Measurements from ENCODE around the gene PRKD3.

PRKD3 gene

DNA sequence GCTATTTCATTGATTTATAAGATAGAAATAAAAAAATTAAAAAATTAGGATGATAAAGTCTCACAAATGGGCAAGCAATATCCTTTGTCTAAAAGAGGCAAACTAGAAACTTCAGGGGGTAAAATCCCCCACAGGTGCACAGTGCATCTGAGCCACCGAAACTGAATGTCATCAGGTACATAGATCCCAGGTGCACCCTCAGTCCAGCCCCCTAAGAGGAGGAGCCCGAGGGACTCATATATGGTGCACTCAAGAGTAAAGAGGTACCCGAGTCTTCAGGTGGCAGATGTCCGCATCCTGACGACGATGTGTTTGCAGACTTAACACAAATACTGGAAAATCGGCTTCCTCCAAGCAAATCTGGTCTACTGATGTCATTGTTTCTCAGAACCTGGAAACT, 31.1 kb upstream of the PRKD3 start:
- ChIA-PET CTCF (no interaction called here), POLR2A (no interaction called here)
- WGBS (ENCODE audit: insufficient coverage) = 100% methylated on average over 6 of the region's 7 CpGs
- no peaks in the 10 kb centered on the region for H3K9me3 ChIP-seq (ENCODE audit: control extremely low read depth in 1 of 5, control insufficient read depth in 4 of 5, insufficient read depth in 2 of 5, low read depth in 1 of 5, low read length in 4 of 5)
- H3K27me3 ChIP-seq (replicated peaks in 2 of 5; ENCODE audit: control insufficient read depth in 4 of 5, insufficient read depth in 5 of 5, low read length in 4 of 5) = no peaks in the 10 kb centered on the region
- no peak for DNase-seq
- no peaks in the 10 kb centered on the region for H3K4me1 ChIP-seq (ENCODE audit: control extremely low read depth in 1 of 4, control insufficient read depth in 4 of 4, insufficient read depth in 4 of 4, low read length in 3 of 4)
- no peak overlapping the region for H3K4me3 ChIP-seq (ENCODE audit: control insufficient read depth in 1 of 7, extremely low read depth in 1 of 7, insufficient read depth in 4 of 7, low read depth in 2 of 7, low read length in 6 of 7)
- H3K36me3 ChIP-seq (ENCODE audit: control insufficient read depth in 4 of 4, insufficient read depth in 4 of 4, low read length in 3 of 4) = no peaks in the 10 kb centered on the region
- H3K27ac ChIP-seq (ENCODE audit: insufficient read depth in 1 of 2, low read depth in 1 of 2, low read length in 2 of 2, poor library complexity in 1 of 2, severe bottlenecking in 2 of 2) = no peak overlapping the region

DNA sequence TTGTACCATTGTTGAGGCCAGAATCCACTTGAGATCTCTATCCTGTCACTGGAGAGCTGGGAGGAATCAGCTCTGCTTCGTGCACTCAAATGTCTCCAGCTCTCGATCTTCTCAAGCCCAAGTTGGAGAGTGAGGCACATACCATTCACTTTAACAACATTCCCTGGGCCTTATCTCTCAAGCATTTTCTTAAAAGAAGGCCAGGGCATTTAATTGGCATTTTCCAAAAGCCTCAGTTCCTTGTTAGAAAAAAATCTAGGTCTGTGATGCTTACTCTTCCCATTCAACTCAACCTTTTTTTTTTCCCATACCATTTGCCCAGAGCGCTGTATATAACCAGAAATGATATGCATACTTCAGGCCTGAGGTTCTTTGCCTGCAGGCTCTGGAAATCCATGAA, 29.9 kb upstream of the PRKD3 start:
- no peaks in the 10 kb centered on the region for H3K27me3 ChIP-seq (replicated peaks in 2 of 5; ENCODE audit: control insufficient read depth in 4 of 5, insufficient read depth in 5 of 5, low read length in 4 of 5)
- no peaks in the 10 kb centered on the region for H3K9me3 ChIP-seq (ENCODE audit: control extremely low read depth in 1 of 5, control insufficient read depth in 4 of 5, insufficient read depth in 2 of 5, low read depth in 1 of 5, low read length in 4 of 5)
- no peaks in the 10 kb centered on the region for H3K36me3 ChIP-seq (ENCODE audit: control insufficient read depth in 4 of 4, insufficient read depth in 4 of 4, low read length in 3 of 4)
- POLR2A ChIA-PET = interaction anchor here (0.7 kb wide), 1 partner anchor 35 kb away, joined by 3 read pairs; no protein-coding TSS in a partner anchor
- H3K27ac ChIP-seq (ENCODE audit: insufficient read depth in 1 of 2, low read depth in 1 of 2, low read length in 2 of 2, poor library complexity in 1 of 2, severe bottlenecking in 2 of 2) = no peak overlapping the region
- no peak for DNase-seq
- WGBS (ENCODE audit: insufficient coverage) = 100% methylated on average over 3 of the region's 3 CpGs
- H3K4me3 ChIP-seq (ENCODE audit: control insufficient read depth in 1 of 7, extremely low read depth in 1 of 7, insufficient read depth in 4 of 7, low read depth in 2 of 7, low read length in 6 of 7) = no peak overlapping the region
- H3K4me1 ChIP-seq (ENCODE audit: control extremely low read depth in 1 of 4, control insufficient read depth in 4 of 4, insufficient read depth in 4 of 4, low read length in 3 of 4) = peaks cover 0 to 10% (median 9%) of the 10 kb centered on the region in 4 experiments
- CTCF ChIA-PET = no interaction called here

DNA sequence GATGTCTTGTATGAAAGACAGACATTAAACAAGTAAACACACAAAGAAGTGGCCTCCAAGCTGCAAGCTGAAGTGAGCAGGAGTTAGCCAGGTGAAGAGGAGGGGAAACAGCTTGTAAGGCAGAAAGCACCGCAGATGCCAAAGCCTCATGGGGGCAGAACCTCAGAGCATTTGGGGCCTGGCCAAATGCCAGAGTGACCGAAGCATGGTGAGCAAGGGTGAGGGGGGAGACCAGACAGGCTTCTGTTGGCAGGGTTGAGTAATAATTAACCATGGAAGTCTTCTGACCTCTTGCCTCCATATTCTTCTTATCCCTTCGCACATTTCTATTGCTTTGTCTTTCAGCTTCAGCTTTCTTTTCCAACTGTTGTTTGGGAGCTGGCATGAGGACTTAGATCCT, 25.4 kb upstream of the PRKD3 start:
- Histone ChIP-seq H3K27ac (ENCODE audit: insufficient read depth in 1 of 2, low read depth in 1 of 2, low read length in 2 of 2, poor library complexity in 1 of 2, severe bottlenecking in 2 of 2) (no peak overlapping the region), H3K36me3 (ENCODE audit: control insufficient read depth in 4 of 4, insufficient read depth in 4 of 4, low read length in 3 of 4) (no peaks in the 10 kb centered on the region), H3K4me1 (ENCODE audit: control extremely low read depth in 1 of 4, control insufficient read depth in 4 of 4, insufficient read depth in 4 of 4, low read length in 3 of 4) (peaks cover 4 to 22% (median 16%) of the 10 kb centered on the region in 4 experiments), H3K9me3 (ENCODE audit: control extremely low read depth in 1 of 5, control insufficient read depth in 4 of 5, insufficient read depth in 2 of 5, low read depth in 1 of 5, low read length in 4 of 5) (no peaks in the 10 kb centered on the region), H3K27me3 (replicated peaks in 2 of 5; ENCODE audit: control insufficient read depth in 4 of 5, insufficient read depth in 5 of 5, low read length in 4 of 5) (no peaks in the 10 kb centered on the region), H3K4me3 (ENCODE audit: control insufficient read depth in 1 of 7, extremely low read depth in 1 of 7, insufficient read depth in 4 of 7, low read depth in 2 of 7, low read length in 6 of 7) (no peak overlapping the region)
- 33% methylated on average over 3 of the region's 3 CpGs for WGBS (ENCODE audit: insufficient coverage)
- CTCF ChIA-PET = interaction anchor here (0.9 to 2.5 kb wide), 6 partner anchors 9 to 537 kb away, joined by 3 to 12 read pairs (median 4); partner anchors contain the start of gene PRKD3
- DNase-seq = peak in 2 of 3 donors; percentile 69 to 76
- POLR2A ChIA-PET = interaction anchor here (1.3 kb wide), 1 partner anchor 27 kb away, joined by 3 read pairs; no protein-coding TSS in a partner anchor

DNA sequence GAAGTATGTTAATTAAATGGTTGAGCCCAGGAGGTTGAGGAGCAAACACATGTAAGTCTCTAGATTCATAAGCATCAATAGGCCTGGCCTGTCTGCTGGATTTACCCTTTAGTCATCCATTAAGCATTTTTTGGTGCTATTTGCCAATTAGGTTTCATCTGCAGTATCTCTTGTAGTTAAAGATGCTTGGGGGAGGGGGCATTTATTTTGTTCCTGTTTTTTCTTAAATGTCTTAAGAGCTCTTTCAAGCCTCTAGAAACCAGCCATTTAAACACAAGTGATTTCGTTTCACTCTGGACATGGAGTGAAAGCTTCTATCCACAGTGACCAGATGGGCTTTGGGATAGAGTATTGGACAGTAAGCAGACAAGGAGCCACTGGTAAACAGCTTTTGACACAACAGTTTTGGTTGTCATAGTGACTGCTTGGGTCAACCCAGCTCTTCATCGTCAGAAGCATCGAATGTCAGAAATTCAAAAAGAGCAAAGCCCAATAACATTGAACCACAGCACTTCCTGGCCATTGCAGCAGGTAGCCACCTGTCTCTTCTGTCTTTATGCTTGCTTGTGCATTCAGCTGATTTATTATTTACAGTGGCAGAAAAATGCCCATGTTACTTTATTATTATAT, 24.7 kb upstream of the PRKD3 start:
- H3K4me3 ChIP-seq (ENCODE audit: control insufficient read depth in 1 of 7, extremely low read depth in 1 of 7, insufficient read depth in 4 of 7, low read depth in 2 of 7, low read length in 6 of 7) = no peak overlapping the region
- H3K4me1 ChIP-seq (ENCODE audit: control extremely low read depth in 1 of 4, control insufficient read depth in 4 of 4, insufficient read depth in 4 of 4, low read length in 3 of 4) = peaks cover 4 to 29% (median 23%) of the 10 kb centered on the region in 4 experiments
- no peaks in the 10 kb centered on the region for H3K27me3 ChIP-seq (replicated peaks in 2 of 5; ENCODE audit: control insufficient read depth in 4 of 5, insufficient read depth in 5 of 5, low read length in 4 of 5)
- H3K9me3 ChIP-seq (ENCODE audit: control extremely low read depth in 1 of 5, control insufficient read depth in 4 of 5, insufficient read depth in 2 of 5, low read depth in 1 of 5, low read length in 4 of 5) = no peaks in the 10 kb centered on the region
- WGBS (ENCODE audit: insufficient coverage) = 94% methylated on average over 2 of the region's 3 CpGs
- ChIA-PET CTCF (interaction anchor here (0.8 to 2.5 kb wide), 7 partner anchors 9 to 538 kb away, joined by 3 to 12 read pairs (median 3); partner anchors contain the start of gene PRKD3), POLR2A (interaction anchor here (1.3 kb wide), 1 partner anchor 27 kb away, joined by 3 read pairs; no protein-coding TSS in a partner anchor)
- peak in 2 of 3 donors; percentile 66 to 71 for DNase-seq
- H3K36me3 ChIP-seq (ENCODE audit: control insufficient read depth in 4 of 4, insufficient read depth in 4 of 4, low read length in 3 of 4) = no peaks in the 10 kb centered on the region
- H3K27ac ChIP-seq (ENCODE audit: insufficient read depth in 1 of 2, low read depth in 1 of 2, low read length in 2 of 2, poor library complexity in 1 of 2, severe bottlenecking in 2 of 2) = no peak overlapping the region

DNA sequence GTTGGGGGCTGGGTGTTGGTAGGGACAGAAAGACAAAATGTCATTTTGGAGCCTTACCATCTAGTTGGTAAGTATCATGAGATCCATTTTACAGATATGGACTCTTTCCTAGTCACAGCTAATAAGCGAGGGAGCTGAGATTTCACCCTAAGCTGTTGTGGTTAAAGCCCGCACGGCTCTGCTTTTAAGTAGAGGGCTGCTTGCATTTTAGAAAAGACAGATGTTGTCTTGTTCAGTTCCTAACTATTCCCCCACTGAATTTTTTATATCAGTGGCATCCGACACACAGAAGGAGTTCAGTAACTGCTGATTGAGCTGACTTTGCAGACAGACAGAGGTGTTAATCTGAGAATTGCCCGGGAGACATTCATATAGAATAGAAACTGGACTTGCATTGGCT, 23.5 kb upstream of the PRKD3 start:
- 100% methylated on average over 2 of the region's 5 CpGs for WGBS (ENCODE audit: insufficient coverage)
- Histone ChIP-seq H3K4me1 (ENCODE audit: control extremely low read depth in 1 of 4, control insufficient read depth in 4 of 4, insufficient read depth in 4 of 4, low read length in 3 of 4) (peaks cover 6 to 41% (median 25%) of the 10 kb centered on the region in 4 experiments), H3K4me3 (ENCODE audit: control insufficient read depth in 1 of 7, extremely low read depth in 1 of 7, insufficient read depth in 4 of 7, low read depth in 2 of 7, low read length in 6 of 7) (no peak overlapping the region), H3K9me3 (ENCODE audit: control extremely low read depth in 1 of 5, control insufficient read depth in 4 of 5, insufficient read depth in 2 of 5, low read depth in 1 of 5, low read length in 4 of 5) (no peaks in the 10 kb centered on the region), H3K36me3 (ENCODE audit: control insufficient read depth in 4 of 4, insufficient read depth in 4 of 4, low read length in 3 of 4) (no peaks in the 10 kb centered on the region), H3K27me3 (replicated peaks in 2 of 5; ENCODE audit: control insufficient read depth in 4 of 5, insufficient read depth in 5 of 5, low read length in 4 of 5) (no peaks in the 10 kb centered on the region), H3K27ac (ENCODE audit: insufficient read depth in 1 of 2, low read depth in 1 of 2, low read length in 2 of 2, poor library complexity in 1 of 2, severe bottlenecking in 2 of 2) (no peak overlapping the region)
- ChIA-PET CTCF (interaction anchor here (1.0 to 2.5 kb wide), 4 partner anchors 10 to 543 kb away, joined by 3 to 12 read pairs (median 3); partner anchors contain the start of gene PRKD3), POLR2A (no interaction called here)
- no peak for DNase-seq

DNA sequence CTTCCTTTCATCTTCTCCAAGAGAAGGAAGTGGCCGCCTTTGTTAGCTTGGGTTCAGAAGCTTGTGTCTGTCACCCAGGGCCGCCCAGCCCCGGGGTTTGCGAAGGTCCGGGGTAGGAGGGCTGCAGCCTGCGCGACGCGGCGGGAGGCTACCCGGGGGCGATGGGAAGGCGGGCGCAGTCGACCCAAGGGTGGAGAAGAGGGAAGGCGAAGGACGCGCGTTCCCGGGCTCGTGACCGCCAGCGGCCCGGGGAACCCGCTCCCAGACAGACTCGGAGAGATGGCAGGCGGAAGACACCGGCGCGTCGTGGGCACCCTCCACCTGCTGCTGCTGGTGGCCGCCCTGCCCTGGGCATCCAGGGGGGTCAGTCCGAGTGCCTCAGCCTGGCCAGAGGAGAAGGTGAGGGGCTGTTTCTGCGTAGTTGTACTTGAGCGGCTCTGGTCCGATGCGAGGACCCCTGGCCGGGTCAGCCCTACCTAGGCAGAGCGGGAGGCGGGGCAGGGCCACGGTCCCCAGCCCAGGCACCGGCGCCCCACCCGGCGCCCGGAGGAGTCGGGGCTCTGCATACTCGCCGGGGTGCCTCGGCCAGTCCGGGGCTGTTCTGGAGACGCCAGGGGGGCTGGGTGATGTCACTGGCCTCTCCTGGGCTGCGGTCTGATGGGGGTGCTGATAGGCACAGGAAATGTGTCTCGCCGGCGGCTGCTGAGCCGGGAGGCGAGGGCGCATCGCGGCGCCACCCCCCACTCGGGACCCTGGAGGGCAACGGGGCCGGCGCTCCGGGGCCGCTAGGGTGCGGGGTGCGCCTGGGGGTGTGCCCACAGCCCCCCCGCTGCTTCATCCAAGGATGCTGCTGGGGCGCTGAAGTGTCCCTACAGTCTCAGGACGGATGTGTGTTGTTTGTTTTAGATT, 20.1 kb upstream of the PRKD3 start, which contains the start of gene QPCT:
Gene QPCT (plus strand): TSS at position 178 of the 909 bp plus-strand sequence. CDS start 102 bp downstream, at position 280.
- H3K27ac ChIP-seq (ENCODE audit: insufficient read depth in 1 of 2, low read depth in 1 of 2, low read length in 2 of 2, poor library complexity in 1 of 2, severe bottlenecking in 2 of 2) = no peak within 1 kb of the TSS
- ChIA-PET CTCF (interaction anchor here (1.1 to 1.9 kb wide), 3 partner anchors 22 to 512 kb away, joined by 4 to 5 read pairs (median 4); no protein-coding TSS in a partner anchor), POLR2A (interaction anchor here (1.3 to 2.0 kb wide), 2 partner anchors 20 to 52 kb away, joined by 9 to 10 read pairs; partner anchors contain the start of gene PRKD3)
- no peaks in the 10 kb centered on the region for H3K36me3 ChIP-seq (ENCODE audit: control insufficient read depth in 4 of 4, insufficient read depth in 4 of 4, low read length in 3 of 4)
- peak; percentile 61 to 89 (median 78) for DNase-seq
- no peaks in the 10 kb centered on the region for H3K9me3 ChIP-seq (ENCODE audit: control extremely low read depth in 1 of 5, control insufficient read depth in 4 of 5, insufficient read depth in 2 of 5, low read depth in 1 of 5, low read length in 4 of 5)
- H3K4me1 ChIP-seq (ENCODE audit: control extremely low read depth in 1 of 4, control insufficient read depth in 4 of 4, insufficient read depth in 4 of 4, low read length in 3 of 4) = peaks cover 6 to 38% (median 22%) of the 10 kb centered on the region in 4 experiments
- WGBS (ENCODE audit: insufficient coverage) = under 1% methylated on average over 58 of the region's 73 CpGs
- no peaks in the 10 kb centered on the region for H3K27me3 ChIP-seq (replicated peaks in 2 of 5; ENCODE audit: control insufficient read depth in 4 of 5, insufficient read depth in 5 of 5, low read length in 4 of 5)
- peak within 1 kb of the TSS; percentile 48 to 91 (median 71) for H3K4me3 ChIP-seq (ENCODE audit: control insufficient read depth in 1 of 7, extremely low read depth in 1 of 7, insufficient read depth in 4 of 7, low read depth in 2 of 7, low read length in 6 of 7)

Data from common myeloid progenitor, CD34-positive (primary cell).